Neural progenitor cell (in vitro differentiated cells): ENCODE measurements around the gene THSD4. TPM values are rescaled to one million over a fixed set of nuclear protein-coding genes. Genes with fewer than 3 reads are reported as not detected.

Experiments
- DNase-seq: peaks from one replicate; pipeline ENCODE4 v3.0.0-alpha.2; 2016; ENCODE audit warnings: low spot score
- H2AFZ ChIP-seq: fragments of 200-600 bp; sonication (generic); replicated peaks from 2 replicates; pipeline ENCODE4 v1.6.1; 2016; ENCODE audit warnings: antibody characterized with exemption
- H3F3A ChIP-seq: fragments of 200-600 bp; sonication (generic); 2 replicates; pipeline ENCODE4 v1.6.1; 2016; ENCODE audit warnings: antibody characterized with exemption, low read depth
- H3K27ac ChIP-seq: fragments of 200-600 bp; sonication (generic); 2 replicates; pipeline ENCODE4 v1.5.1; 2016; ENCODE audit warnings: mild to moderate bottlenecking
- H3K27me3 ChIP-seq: fragments of 200-600 bp; sonication (generic); 2 replicates; pipeline ENCODE4 v1.6.1; 2016; ENCODE audit warnings: mild to moderate bottlenecking, moderate library complexity
- H3K36me3 ChIP-seq: fragments of 200-600 bp; sonication (generic); 2 replicates; pipeline ENCODE4 v1.5.1; 2016
- H3K4me1 ChIP-seq: fragments of 200-600 bp; sonication (generic); 2 replicates; pipeline ENCODE4 v1.6.1; 2016; ENCODE audit warnings: mixed run types
- H3K4me2 ChIP-seq: fragments of 200-600 bp; sonication (generic); 2 replicates; pipeline ENCODE4 v1.6.1; 2016
- H3K4me3 ChIP-seq: fragments of 200-600 bp; sonication (generic); 2 replicates; pipeline ENCODE4 v1.5.1; 2016
- H3K79me2 ChIP-seq: fragments of 200-600 bp; sonication (generic); 2 replicates; pipeline ENCODE4 v1.6.1; 2016; ENCODE audit warnings: low read depth
- H3K9ac ChIP-seq: fragments of 200-600 bp; sonication (generic); 2 replicates; pipeline ENCODE4 v1.6.1; 2016
- H3K9me3 ChIP-seq: fragments of 200-600 bp; sonication (generic); 2 replicates; pipeline ENCODE4 v1.5.1; 2016; ENCODE audit warnings: low read depth
- H4K20me1 ChIP-seq: fragments of 200-600 bp; sonication (generic); 2 replicates; pipeline ENCODE4 v1.6.1; 2016; ENCODE audit warnings: low read depth
- H3K27ac Mint-ChIP-seq: 3 replicates; pipeline ENCODE4 v1.8.0; 2021; ENCODE audit warnings: mixed read lengths
- H3K27me3 Mint-ChIP-seq: 2 replicates; pipeline ENCODE4 v1.8.0; 2022; ENCODE audit warnings: low read depth, mild to moderate bottlenecking, inconsistent platforms, moderate library complexity, mixed read lengths; ENCODE audit not compliant: insufficient read depth
- H3K36me3 Mint-ChIP-seq: 3 replicates; pipeline ENCODE4 v1.8.0; 2021; ENCODE audit warnings: mixed read lengths
- H3K4me1 Mint-ChIP-seq: 3 replicates; pipeline ENCODE4 v1.8.0; 2021; ENCODE audit warnings: mixed read lengths
- H3K4me3 Mint-ChIP-seq: 3 replicates; pipeline ENCODE4 v1.8.0; 2021; ENCODE audit warnings: mild to moderate bottlenecking, moderate library complexity, mixed read lengths
- H3K9me3 Mint-ChIP-seq: 3 replicates; pipeline ENCODE4 v1.8.0; 2020; ENCODE audit warnings: mixed read lengths
- CTCF ChIP-seq: fragments of 200-600 bp; sonication (generic); IDR thresholded peaks from 2 replicates; pipeline ENCODE4 v1.5.1; 2017; ENCODE audit warnings: antibody characterized with exemption, mild to moderate bottlenecking
- EZH2 ChIP-seq: fragments of 200-600 bp; sonication (generic); IDR thresholded peaks from 2 replicates; pipeline ENCODE4 v1.6.1; 2017; ENCODE audit warnings: antibody characterized with exemption, mild to moderate bottlenecking, moderate library complexity
- EZH2phosphoT487 ChIP-seq: fragments of 200-600 bp; sonication (generic); IDR thresholded peaks from 2 replicates; pipeline ENCODE4 v1.6.1; 2017; ENCODE audit warnings: antibody characterized with exemption
- total RNA-seq: library from RNA; depleted of rRNA; stranded (reverse); fragments of >200 nt; gene quantifications from 2 replicates; pipeline ENCODE4 v1.2.3, GENCODE V29; 2015; ENCODE audit warnings: low replicate concordance

THSD4 gene
- total RNA-seq, 1 donor from 2014 or later = 2.4 TPM

GRCh38 chr15:71542836-71543235 lies 427.6 kb downstream of the THSD4 start:
- no peaks in the 10 kb centered on the region for H3K36me3 Mint-ChIP-seq
- peaks cover 21% of the 10 kb centered on the region for H3F3A ChIP-seq
- H3K27ac Mint-ChIP-seq = no peak overlapping the region
- H3K27ac ChIP-seq = no peak overlapping the region
- no peaks in the 10 kb centered on the region for H3K27me3 ChIP-seq
- no peaks in the 10 kb centered on the region for H4K20me1 ChIP-seq
- no peaks in the 10 kb centered on the region for H3K79me2 ChIP-seq
- H3K4me1 Mint-ChIP-seq = peaks cover 16% of the 10 kb centered on the region
- H3K27me3 Mint-ChIP-seq = peaks cover 7% of the 10 kb centered on the region
- H3K4me3 ChIP-seq = no peak overlapping the region
- H3K4me1 ChIP-seq = peaks cover 31% of the 10 kb centered on the region
- no peak for TF ChIP-seq EZH2
- TF ChIP-seq CTCF = no peak
- no peak for TF ChIP-seq EZH2phosphoT487
- no peaks in the 10 kb centered on the region for H3K9me3 ChIP-seq
- H3K9ac ChIP-seq = no peak overlapping the region
- H3K4me2 ChIP-seq = no peak overlapping the region
- no peaks in the 10 kb centered on the region for H3K36me3 ChIP-seq
- no peak for DNase-seq
- no peaks in the 10 kb centered on the region for H3K9me3 Mint-ChIP-seq
- H2AFZ ChIP-seq = no peak overlapping the region
- H3K4me3 Mint-ChIP-seq = no peak overlapping the region

GRCh38 chr15:71543413-71543812 lies 428.1 kb downstream of the THSD4 start:
- Mint-ChIP-seq H3K4me1 (peaks cover 21% of the 10 kb centered on the region), H3K27me3 (peaks cover 7% of the 10 kb centered on the region), H3K36me3 (no peaks in the 10 kb centered on the region), H3K27ac (peak overlapping the region; percentile 34), H3K9me3 (no peaks in the 10 kb centered on the region), H3K4me3 (no peak overlapping the region)
- Histone ChIP-seq H3K79me2 (no peaks in the 10 kb centered on the region), H3K36me3 (no peaks in the 10 kb centered on the region), H3K4me3 (no peak overlapping the region), H3K4me2 (no peak overlapping the region), H3K9ac (no peak overlapping the region), H4K20me1 (no peaks in the 10 kb centered on the region), H3K4me1 (peaks cover 31% of the 10 kb centered on the region), H3K27ac (no peak overlapping the region), H2AFZ (no peak overlapping the region), H3K9me3 (no peaks in the 10 kb centered on the region), H3F3A (peaks cover 22% of the 10 kb centered on the region), H3K27me3 (no peaks in the 10 kb centered on the region)
- TF ChIP-seq EZH2 = no peak
- no peak for TF ChIP-seq CTCF
- no peak for TF ChIP-seq EZH2phosphoT487
- no peak for DNase-seq

- Histone ChIP-seq H3K79me2 (no peaks in the 10 kb centered on the region), H3K4me2 (no peak overlapping the region), H3F3A (peaks cover 19% of the 10 kb centered on the region), H3K27ac (no peak overlapping the region), H3K9ac (no peak overlapping the region), H3K27me3 (no peaks in the 10 kb centered on the region), H2AFZ (no peak overlapping the region), H3K36me3 (no peaks in the 10 kb centered on the region), H3K9me3 (no peaks in the 10 kb centered on the region), H3K4me1 (peaks cover 34% of the 10 kb centered on the region), H4K20me1 (no peaks in the 10 kb centered on the region), H3K4me3 (no peak overlapping the region)
- Mint-ChIP-seq H3K4me3 (no peak overlapping the region), H3K27ac (no peak overlapping the region), H3K36me3 (no peaks in the 10 kb centered on the region), H3K9me3 (no peaks in the 10 kb centered on the region), H3K4me1 (peaks cover 26% of the 10 kb centered on the region), H3K27me3 (peaks cover 9% of the 10 kb centered on the region)
- DNase-seq = no peak
- TF ChIP-seq EZH2 (no peak), EZH2phosphoT487 (no peak), CTCF (no peak)
Measured at GRCh38 chr15:71545223-71545760, 430.0 kb downstream of the THSD4 start.
